GM04504 (cell line): ENCODE results near the gene KIAA1217.
"Not testable (repeated sequence)": the region's sequence is repeated elsewhere in the genome, so short reads cannot be mapped to it uniquely, and the experiment has no call there.

Source experiments
- DNase-seq: peaks from one replicate; pipeline ENCODE4 v3.0.0-alpha.2; 2012; ENCODE audit warnings: low read depth

The KIAA1217 gene

GRCh38 chr10:24467605-24468004, 258.7 kb downstream of the KIAA1217 start:
- no peak for DNase-seq

GRCh38 chr10:24468281-24468751, 259.4 kb downstream of the KIAA1217 start:
- DNase-seq = no peak

DNA sequence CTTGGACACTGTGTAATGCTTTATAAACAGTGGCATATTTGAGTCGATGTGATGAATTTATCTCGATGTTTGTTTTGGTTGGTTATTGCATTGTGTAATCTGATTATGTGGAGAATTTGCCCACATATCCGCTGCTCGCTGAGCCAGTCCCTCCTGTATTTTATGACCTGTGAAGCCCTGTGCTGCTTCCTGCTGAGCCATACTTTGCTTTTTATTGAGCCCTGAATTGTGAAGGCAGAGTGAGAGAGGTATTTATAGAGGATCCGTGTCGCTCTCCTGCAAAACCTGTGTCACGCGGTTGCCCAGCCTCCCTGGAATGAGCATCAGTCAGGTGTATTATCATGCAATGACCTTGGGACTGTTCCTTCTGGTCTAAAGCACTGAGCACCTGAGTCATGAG, 261.1 kb downstream of the KIAA1217 start:
- no peak for DNase-seq

- DNase-seq = no peak
These were observed 266.7 kb downstream of the KIAA1217 start for GRCh38 chr10:24475598-24475997.

- no peak for DNase-seq
These were observed 268.2 kb downstream of the KIAA1217 start for GRCh38 chr10:24476913-24477701.

DNA sequence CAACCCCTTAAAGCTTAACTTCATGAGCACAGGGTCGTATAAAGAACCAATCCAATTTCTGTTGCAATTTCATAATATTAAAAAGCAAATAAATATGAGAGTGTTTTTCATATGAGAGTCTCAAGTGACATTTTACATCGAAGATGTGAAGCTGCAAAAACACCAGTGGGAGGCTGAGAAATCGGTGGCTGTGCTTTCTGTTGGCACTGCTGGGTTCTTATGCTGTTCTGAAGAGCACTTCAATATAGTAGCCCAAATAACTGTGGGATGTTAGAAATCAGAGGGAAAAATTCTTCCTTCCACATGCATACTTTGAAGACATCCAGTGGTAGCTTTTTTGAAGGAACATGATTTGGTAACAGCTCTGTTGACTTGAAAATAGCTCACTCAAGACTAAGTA, 269.0 kb downstream of the KIAA1217 start:
- no peak for DNase-seq

DNA sequence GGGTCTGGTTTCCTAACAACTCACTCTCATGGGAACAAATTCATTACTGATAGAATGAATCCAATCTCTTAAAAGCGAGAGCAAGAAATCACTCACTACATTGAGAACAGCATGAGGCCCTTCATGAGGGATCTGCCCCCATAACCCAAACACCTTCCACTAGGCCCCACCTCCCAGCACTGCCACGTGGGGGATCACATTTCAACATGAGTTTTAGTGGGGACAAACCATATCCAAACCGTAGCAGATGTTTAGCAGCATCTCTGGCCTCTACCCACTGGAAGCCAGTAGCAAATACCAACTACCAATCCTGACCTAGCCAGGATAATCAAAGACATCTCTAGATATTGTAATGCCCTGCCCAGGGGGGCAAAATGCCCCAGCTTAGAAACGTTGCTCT, 270.9 kb downstream of the KIAA1217 start:
- DNase-seq = no peak

GRCh38 chr10:24480447-24480846, 271.5 kb downstream of the KIAA1217 start:
- DNase-seq = no peak

DNA sequence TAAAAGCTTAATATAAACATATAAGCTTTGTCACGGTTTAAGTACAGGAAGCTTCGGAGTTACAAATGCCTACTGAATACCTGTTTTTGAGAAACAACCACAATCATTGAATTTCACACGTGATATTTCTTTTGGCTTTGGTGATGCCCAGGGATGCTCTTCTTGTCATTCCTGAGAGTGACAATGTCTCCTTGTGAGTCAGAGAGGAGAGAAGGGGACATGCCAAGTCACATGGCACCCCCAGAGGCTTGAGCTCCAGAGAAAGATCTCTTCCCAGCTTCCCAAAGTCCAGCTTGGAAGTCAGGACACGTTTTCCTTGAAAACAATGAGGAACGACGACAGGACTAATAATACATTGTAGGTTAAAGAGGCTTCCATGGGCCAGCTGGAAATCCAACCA, 272.3 kb downstream of the KIAA1217 start:
- DNase-seq = no peak

DNA sequence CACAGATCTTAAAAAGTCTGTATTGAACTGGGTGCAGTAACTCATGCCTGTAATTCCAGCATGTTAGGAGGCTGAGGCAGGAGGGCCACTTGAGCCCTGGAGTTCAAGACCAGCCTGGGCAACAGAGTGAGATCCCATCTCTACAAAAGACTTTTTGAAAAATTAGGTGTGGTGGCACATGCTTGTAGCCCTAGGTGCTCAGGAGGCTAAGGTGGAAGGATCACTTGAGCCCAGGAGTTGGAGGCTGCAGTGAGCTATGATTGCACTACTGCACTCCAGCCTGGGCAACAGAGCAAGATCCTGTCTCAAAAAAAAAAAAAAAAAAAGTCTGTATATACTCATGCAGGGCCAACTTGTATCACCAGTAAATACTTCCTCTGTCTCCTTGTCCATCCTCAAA, 273.8 kb downstream of the KIAA1217 start:
- not testable (repeated sequence) for DNase-seq

- no peak for DNase-seq
These were observed 274.8 kb downstream of the KIAA1217 start for GRCh38 chr10:24483701-24484100.

DNA sequence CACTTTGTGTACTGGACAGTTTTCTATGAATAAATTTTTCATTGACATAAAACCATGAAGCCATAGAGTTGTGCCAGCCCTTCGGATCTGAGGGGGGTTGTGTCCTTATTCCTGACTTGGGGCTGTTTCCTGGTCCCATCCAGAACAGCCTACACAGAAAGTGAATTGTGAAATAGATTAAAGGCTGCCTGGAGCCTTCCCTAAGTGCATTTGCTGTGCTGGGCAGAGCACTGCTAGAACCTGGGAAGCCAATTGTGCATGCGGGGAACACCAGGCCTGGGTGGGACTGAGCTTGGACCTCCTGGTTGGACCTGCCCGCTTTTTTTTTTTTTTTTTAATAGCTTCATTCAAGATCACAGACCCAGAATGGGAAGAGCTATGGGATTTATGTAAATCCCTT, 275.8 kb downstream of the KIAA1217 start:
- DNase-seq = no peak

DNA sequence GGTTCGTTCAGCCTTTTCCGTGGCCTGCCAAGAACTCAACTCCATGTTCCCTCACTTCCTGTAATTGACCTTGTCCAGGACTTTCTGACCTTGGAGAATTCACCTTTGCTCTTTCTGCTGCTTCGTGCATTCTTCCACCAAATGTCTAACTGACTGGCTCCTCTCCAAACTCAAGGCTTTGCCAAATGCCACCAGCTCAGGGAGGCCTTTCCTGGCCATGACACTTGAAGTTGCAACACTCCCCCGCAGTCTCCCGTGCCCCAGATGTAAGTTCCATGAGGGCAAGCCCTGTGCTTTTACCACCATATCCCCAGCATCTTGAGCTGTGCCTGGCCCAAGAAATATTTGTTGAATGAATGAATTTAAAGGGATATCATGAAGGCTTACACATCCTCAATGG, 276.4 kb downstream of the KIAA1217 start:
- DNase-seq = no peak

DNA sequence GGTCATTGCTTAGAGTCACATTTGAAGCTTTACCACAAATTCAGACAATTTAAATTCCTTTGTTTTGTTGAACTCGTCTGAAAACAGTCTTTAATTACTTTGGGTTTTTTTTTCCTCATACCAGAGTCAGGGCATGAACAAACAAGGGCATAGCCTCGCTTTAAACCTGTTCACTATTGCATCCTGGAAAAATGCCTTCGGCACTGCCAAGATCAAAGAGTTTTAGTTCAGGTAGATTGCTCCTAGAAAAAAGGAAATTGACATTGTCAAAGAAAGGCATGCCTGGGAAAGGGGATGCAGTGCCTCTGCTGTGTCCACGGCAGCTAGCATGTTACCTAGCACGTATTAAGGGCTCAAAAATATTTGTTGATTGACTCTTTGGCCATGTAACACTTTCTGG, 279.7 kb downstream of the KIAA1217 start:
- DNase-seq = no peak

DNA sequence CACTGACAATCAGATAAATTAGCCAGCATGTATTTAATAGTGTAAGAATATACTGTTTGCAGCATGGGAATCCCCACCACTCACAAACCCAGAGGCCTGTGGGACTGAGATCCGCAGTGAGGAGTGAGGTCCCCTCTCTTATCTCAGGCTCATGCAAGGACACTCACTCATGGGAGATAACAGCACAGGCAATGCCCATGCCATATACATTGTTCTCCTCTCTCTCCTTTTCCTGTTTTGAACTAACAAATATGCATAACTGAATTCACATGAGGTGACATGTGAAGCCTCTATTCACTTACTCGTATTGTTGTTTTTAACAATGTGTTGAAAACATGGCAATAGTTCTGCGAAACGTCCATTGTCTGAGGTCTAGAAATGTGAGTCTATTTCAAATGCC, 284.2 kb downstream of the KIAA1217 start:
- DNase-seq = no peak

GRCh38 chr10:24494236-24494635, 285.3 kb downstream of the KIAA1217 start:
- DNase-seq = no peak

DNA sequence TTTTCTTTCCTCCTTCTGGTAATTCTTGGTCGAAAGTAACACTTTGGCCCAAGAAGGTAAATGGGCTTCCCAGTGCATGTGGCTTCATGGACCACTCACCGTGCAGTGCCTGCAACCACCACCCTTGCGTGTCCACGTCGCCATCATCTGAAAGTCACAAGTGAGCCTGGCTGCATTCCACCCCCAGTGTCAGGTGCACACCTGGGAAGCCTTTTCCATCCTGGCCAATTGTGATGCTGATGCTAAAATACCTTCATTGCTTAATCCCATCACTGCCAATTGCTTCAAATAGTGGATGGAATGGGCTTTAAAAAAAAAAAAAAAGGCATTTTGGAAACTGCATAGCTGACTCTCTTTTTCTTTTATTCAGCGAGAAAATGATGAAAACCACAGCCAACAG, 285.8 kb downstream of the KIAA1217 start:
- no peak for DNase-seq

DNA sequence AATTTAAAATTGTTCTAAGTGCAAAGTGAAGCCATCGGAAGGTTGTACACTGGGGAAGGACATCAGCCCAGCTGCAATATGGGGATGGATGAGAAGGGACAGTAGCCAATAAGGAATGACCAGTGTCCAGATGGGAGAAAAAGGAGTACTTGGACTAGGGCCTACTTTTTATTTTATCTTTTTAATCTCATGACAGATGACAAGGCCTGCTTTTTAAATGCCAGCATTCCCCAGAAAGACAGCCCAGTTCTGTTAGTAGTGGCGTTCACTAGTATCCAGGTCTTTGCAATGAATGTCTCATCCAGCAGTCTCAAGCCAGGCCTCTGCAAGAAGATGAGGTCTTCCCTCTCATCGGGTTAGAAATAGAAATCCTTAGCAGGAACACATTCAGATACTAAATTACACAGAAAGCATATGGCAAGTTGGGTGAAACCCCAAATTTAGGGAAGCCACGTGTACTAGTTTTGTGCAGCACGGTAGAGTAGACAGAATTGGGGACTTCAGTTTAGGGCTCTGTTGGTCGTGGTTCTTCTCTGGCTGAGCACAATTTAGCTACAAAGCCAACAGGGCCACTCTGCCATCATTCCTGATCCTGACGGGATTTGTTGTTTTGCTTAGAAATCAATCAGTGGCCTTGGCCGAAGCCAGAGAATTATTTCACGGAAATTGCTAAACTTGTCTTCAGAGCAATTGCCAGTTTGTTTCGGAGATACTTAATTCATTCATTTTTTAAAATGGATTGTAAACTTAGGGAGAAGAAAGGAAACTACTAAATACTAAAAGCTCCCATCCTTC, 286.9 kb downstream of the KIAA1217 start:
- no peak for DNase-seq

GRCh38 chr10:24496906-24497305, 288.0 kb downstream of the KIAA1217 start:
- DNase-seq = no peak

DNA sequence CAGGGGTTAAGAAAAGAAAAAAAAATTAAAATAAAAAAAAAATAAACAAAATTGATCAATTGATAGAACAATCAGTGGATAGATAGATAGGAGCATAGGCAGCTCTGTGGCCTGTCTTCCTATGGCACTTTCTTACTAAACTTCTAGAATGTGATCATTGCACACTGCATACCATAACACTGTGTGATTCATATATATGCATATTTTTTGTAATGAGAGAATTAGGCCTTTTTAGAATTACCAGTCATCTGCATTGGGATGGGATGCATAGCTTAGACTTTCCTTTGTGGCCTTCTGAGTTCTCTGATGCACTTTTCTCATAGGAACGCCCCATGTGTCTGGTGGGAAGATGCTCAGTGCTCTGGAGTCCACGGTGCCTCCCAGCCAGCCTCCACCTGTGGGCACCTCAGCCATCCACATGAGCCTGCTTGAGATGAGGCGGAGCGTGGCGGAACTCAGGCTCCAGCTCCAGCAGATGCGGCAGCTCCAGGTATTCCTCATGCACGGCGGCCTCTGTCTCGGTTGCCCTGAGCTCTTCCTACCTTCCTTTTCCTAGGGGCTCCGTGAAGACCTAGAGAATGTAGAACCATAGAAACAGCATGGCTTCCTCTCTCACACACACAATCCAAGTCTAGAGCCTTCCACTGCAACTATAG, 292.2 kb downstream of the KIAA1217 start:
- no peak for DNase-seq

DNA sequence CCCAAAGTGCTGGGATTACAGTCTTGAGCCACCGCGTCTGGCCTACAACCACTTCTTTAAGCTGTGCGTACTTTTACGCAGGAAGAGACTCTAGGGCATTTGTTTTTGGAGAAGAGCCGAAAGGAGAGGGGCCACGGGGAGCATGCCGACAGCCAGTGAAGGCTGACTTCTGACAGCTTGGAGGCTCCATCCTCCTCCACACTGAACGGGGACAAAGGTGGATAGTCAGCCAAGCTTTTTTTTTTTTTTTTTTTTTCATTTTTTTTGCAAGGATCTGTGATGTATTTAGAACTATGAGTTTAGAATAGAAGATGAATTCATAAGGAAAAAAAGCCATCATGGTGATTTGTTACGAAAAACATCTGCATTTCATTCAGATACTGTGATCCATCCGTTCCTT, 293.1 kb downstream of the KIAA1217 start:
- no peak for DNase-seq

DNA sequence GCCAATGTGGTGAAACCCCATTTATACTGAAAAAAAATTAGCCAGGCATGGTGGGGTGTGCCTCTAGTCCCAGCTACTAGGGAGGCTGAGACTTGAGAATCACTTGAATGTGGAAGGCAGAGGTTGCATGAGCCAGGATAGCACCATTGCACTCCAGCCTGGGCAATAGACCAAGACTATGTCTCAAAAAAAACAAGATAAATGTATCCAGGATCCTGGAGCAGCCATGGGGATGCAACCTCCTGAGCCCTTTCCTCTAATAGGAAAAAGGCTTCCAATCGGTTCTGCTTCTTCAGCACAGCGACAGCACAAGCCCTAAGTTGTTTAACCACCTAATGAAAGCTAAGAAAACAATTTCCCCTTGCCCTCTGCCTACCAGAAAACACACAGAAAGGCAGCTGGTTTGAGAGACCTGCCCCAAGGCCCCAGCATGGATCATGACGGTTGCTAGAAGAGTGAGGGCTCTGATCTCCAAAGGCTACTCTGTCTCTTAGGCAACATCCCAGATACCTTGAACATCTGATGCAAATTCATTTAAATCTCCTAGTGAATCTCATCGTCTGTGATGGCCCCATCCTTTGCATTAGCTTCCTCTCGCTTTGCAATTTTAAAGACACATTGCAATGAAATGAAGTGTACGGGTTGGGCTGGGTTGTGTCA, 294.0 kb downstream of the KIAA1217 start:
- no peak for DNase-seq
